ENCODE results near the gene TMEM145. TPM values are rescaled to one million over a fixed set of nuclear protein-coding genes. Genes with fewer than 3 reads are reported as not detected.

Gene TMEM145
- total and polyA plus RNA-seq, 8 donors, result 0.21 to 1.6 (median 0.89) TPM

DNA sequence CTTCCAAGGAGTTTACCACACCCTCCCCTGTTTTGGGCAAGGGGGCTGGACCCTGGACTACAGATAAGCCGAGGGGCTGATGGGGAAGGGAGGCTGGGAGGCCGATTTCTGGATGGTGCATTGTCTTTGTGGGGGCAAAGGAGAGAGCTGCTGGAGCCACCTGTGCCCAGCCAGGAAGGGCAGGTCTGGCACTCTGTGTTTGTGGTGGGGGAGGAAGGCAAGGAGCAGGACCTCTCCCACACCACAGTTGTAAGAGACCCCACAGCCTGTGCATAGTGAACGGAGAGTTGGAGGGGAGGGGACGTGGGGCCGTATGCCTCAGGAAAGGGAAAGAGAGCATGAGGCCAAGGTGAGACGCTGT is 27.1 kb upstream of the TMEM145 start:
- H3K27me3 ChIP-seq, result no peaks in the 10 kb centered on the region
- TF ChIP-seq, protein P1, sequence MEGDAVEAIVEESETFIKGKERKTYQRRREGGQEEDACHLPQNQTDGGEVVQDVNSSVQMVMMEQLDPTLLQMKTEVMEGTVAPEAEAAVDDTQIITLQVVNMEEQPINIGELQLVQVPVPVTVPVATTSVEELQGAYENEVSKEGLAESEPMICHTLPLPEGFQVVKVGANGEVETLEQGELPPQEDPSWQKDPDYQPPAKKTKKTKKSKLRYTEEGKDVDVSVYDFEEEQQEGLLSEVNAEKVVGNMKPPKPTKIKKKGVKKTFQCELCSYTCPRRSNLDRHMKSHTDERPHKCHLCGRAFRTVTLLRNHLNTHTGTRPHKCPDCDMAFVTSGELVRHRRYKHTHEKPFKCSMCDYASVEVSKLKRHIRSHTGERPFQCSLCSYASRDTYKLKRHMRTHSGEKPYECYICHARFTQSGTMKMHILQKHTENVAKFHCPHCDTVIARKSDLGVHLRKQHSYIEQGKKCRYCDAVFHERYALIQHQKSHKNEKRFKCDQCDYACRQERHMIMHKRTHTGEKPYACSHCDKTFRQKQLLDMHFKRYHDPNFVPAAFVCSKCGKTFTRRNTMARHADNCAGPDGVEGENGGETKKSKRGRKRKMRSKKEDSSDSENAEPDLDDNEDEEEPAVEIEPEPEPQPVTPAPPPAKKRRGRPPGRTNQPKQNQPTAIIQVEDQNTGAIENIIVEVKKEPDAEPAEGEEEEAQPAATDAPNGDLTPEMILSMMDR (IDR thresholded peaks at IDR 0.05), result no peak
- intact Hi-C loops (cut with DNase I), result loop anchor here in 1 of 2 donors (5.0 kb wide), 1 partner anchor 34 kb away; no protein-coding TSS in a partner anchor
- H3K36me3 ChIP-seq, result peaks cover 0 to 43% of the 10 kb centered on the region in 2 donors
- H3K9me3 ChIP-seq, result no peaks in the 10 kb centered on the region
- peak overlapping the region in 1 of 2 donors; percentile 62 for H3K4me3 ChIP-seq
- H3K27ac ChIP-seq, result peak overlapping the region; percentile 26 to 77
- H3K4me1 ChIP-seq, result peaks cover 39 to 49% of the 10 kb centered on the region in 2 donors
- no peak for DNase-seq
- no peak for ATAC-seq

DNA sequence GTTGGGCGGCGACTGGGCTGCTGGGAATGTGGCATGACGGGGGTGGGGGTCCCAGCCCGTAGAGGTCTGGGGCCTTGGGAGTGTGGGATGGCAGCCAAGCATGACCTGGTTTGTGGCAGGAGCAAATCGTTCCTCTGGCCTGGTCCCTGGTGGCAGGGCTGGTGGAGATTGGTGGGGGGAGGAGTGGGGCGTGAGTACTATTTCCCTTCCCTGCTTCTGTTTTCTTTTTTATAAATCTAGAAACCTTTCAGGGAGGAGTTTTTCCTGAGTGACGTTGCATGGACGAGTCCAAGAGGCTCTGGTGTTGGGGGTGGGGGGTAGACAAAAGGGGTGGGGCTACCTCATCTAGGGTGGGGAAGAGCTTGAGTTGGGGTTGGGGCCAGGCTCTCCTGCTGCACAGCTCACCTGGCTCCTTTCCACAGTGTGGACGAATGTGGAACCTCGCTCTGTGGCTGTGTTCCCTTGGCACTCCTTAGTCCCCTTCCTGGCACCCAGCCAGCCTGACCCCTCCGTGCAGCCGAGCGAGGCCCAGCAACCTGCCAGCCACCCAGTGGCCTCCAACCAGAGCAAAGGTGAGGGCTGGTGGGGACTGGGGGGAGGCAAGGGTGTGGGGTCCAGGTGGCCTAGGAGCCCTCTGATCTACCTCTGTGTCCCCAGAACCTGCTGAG is 26.6 kb upstream of the TMEM145 start:
- Histone ChIP-seq H3K9me3 (no peaks in the 10 kb centered on the region), H3K27ac (peak overlapping the region; percentile 26 to 77), H3K4me1 (peaks cover 34 to 44% of the 10 kb centered on the region in 2 donors), H3K36me3 (peaks cover 0 to 48% of the 10 kb centered on the region in 2 donors), H3K27me3 (no peaks in the 10 kb centered on the region), H3K4me3 (peak overlapping the region in 1 of 2 donors; percentile 62)
- ATAC-seq, result no peak
- peak in 1 of 4 donors; percentile 55 for DNase-seq
- intact Hi-C loops (cut with DNase I), result loop anchor here in 1 of 2 donors (5.0 kb wide), 1 partner anchor 34 kb away; no protein-coding TSS in a partner anchor
- TF ChIP-seq, protein P1 (IDR thresholded peaks at IDR 0.05), result no peak

DNA sequence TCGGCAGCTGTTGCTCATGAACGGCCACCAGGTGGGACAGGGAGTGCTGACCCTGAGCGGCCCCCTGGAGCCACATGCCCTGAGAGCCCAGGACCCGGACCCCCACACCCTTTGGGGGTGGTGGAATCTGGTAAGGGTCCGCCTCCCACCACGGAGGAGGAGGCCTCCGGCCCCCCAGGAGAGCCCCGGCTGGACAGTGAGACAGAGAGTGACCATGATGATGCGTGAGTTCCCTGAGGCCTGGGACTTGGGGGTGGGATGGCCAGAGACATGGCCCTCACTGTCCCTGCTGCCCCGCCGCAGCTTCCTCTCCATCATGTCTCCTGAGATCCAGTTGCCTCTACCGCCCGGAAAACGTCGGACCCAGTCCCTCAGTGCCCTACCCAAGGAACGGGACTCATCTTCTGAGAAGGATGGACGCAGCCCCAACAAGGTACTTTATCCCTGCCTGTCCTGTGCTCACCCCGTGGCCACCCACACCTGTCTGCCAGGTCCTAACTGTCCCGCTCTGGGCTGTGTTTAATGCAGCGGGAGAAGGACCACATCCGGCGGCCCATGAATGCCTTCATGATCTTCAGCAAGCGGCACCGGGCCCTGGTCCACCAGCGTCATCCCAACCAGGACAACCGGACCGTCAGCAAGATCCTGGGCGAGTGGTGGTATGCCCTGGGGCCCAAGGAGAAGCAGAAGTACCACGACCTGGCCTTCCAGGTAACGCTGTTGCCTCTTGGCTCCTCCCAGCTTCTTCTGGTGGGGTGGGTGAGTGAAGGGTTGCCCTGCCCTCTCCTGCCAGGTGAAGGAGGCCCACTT is 25.9 kb upstream of the TMEM145 start:
- peaks cover 27 to 36% of the 10 kb centered on the region in 2 donors for H3K4me1 ChIP-seq
- intact Hi-C loops (cut with DNase I), result loop anchor here in 1 of 2 donors (5.0 kb wide), 1 partner anchor 35 kb away; no protein-coding TSS in a partner anchor
- H3K27ac ChIP-seq, result peak overlapping the region in 1 of 2 donors; percentile 77
- no peaks in the 10 kb centered on the region for H3K27me3 ChIP-seq
- ATAC-seq (no peak), DNase-seq (no peak)
- H3K9me3 ChIP-seq, result no peaks in the 10 kb centered on the region
- TF ChIP-seq, protein P1 (IDR thresholded peaks at IDR 0.05), result no peak
- H3K36me3 ChIP-seq, result peaks cover 0 to 55% of the 10 kb centered on the region in 2 donors
- no peak overlapping the region for H3K4me3 ChIP-seq

DNA sequence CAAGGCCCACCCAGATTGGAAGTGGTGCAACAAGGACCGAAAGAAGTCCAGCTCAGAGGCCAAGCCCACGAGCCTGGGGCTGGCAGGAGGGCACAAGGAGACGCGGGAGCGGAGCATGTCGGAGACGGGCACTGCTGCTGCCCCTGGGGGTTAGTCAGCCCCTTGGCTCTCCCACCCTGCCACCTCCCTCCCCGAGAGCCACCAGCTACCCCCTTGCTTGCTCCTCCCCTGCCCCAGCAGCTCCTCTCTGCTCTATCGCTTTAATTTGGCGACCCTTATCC is 25.3 kb upstream of the TMEM145 start:
- Histone ChIP-seq H3K4me1 (peaks cover 24 to 31% of the 10 kb centered on the region in 2 donors), H3K27ac (no peak overlapping the region), H3K9me3 (no peaks in the 10 kb centered on the region), H3K27me3 (no peaks in the 10 kb centered on the region), H3K36me3 (peaks cover 0 to 61% of the 10 kb centered on the region in 2 donors), H3K4me3 (no peak overlapping the region)
- TF ChIP-seq, protein P1 (IDR thresholded peaks at IDR 0.05), result no peak
- DNase-seq (no peak), ATAC-seq (no peak)
- intact Hi-C loops (cut with DNase I), result loop anchor here in 1 of 2 donors (5.0 kb wide), 1 partner anchor 35 kb away; no protein-coding TSS in a partner anchor

DNA sequence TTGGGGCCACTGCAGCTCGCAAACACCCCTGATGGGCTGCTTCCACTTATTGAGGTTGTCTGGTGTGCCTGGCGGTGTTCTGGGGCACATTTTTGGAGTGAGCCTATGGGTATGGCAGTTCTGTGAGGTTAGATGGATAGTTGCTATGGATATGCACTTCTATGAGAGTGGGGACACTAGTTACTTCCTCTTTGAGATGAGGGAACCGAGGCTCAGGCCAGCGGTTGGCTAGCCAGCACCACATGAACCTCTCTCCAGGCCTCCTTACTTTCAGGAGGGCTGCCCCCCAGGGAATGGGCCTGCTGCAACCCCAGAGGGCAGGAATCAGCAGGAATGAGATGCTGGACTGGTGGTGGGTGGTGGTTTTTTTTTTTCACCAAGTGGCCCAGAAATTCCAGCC is 24.7 kb upstream of the TMEM145 start:
- intact Hi-C loops (cut with DNase I), result loop anchor here in 1 of 2 donors (5.0 kb wide), 1 partner anchor 36 kb away; no protein-coding TSS in a partner anchor
- TF ChIP-seq, protein P1 (IDR thresholded peaks at IDR 0.05), result no peak
- H3K9me3 ChIP-seq, result no peaks in the 10 kb centered on the region
- H3K27me3 ChIP-seq, result no peaks in the 10 kb centered on the region
- H3K36me3 ChIP-seq, result peaks cover 0 to 67% of the 10 kb centered on the region in 2 donors
- no peak for DNase-seq
- ATAC-seq, result no peak
- peak overlapping the region in 1 of 2 donors; percentile 33 for H3K27ac ChIP-seq
- peaks cover 17 to 25% of the 10 kb centered on the region in 2 donors for H3K4me1 ChIP-seq
- no peak overlapping the region for H3K4me3 ChIP-seq
